ENCODE measurements around the gene DMRTA1. TPM values are rescaled to one million over a fixed set of nuclear protein-coding genes. Genes with fewer than 3 reads are reported as not detected.

The DMRTA1 gene
- total RNA-seq, 6 experiments from 2014 or later, result 2.7 to 9.3 (median 7.7) TPM

- H3K27ac ChIP-seq, result no peak overlapping the region
- TF ChIP-seq POLR2A (IDR thresholded peaks at IDR 0.05) (no peak), CTCF (IDR thresholded peaks at IDR 0.05) (no peak)
- no peak overlapping the region for H3K4me3 ChIP-seq
- intact Hi-C loops (cut with DNase I), result no loop called here
- DNase-seq (no peak), ATAC-seq (peak in 3 of 4 donors; percentile 35 to 55 (median 42))
- 48% methylated on average over 5 of the region's 5 CpGs for WGBS (ENCODE audit: insufficient coverage, low coverage, low lambda C conversion rate, missing lambda C conversion rate)
- no peaks in the 10 kb centered on the region for H3K27me3 ChIP-seq
- no peaks in the 10 kb centered on the region for H3K4me1 ChIP-seq
- H3K36me3 ChIP-seq, result no peaks in the 10 kb centered on the region
- no peaks in the 10 kb centered on the region for H3K9me3 ChIP-seq
Observed at GRCh38 chr9:22415941-22416691, 30.5 kb upstream of the DMRTA1 start.

GRCh38 chr9:22416692-22417060 lies 29.9 kb upstream of the DMRTA1 start:
- no peak for DNase-seq
- no peaks in the 10 kb centered on the region for H3K4me1 ChIP-seq
- ATAC-seq, result peak in 1 of 4 donors; percentile 12
- 20% methylated on average over 1 of the region's 1 CpG for WGBS (ENCODE audit: insufficient coverage, low coverage, low lambda C conversion rate, missing lambda C conversion rate)
- intact Hi-C loops (cut with DNase I), result no loop called here
- TF ChIP-seq CTCF (IDR thresholded peaks at IDR 0.05) (no peak), POLR2A (IDR thresholded peaks at IDR 0.05) (no peak)
- no peaks in the 10 kb centered on the region for H3K36me3 ChIP-seq
- H3K27ac ChIP-seq, result no peak overlapping the region
- no peak overlapping the region for H3K4me3 ChIP-seq
- no peaks in the 10 kb centered on the region for H3K9me3 ChIP-seq
- H3K27me3 ChIP-seq, result no peaks in the 10 kb centered on the region

GRCh38 chr9:22423566-22423965 lies 23.1 kb upstream of the DMRTA1 start:
- peaks cover 0 to 14% (median 0%) of the 10 kb centered on the region in 4 donors for H3K4me1 ChIP-seq
- no peak for TF ChIP-seq CTCF (IDR thresholded peaks at IDR 0.05)
- 57% methylated on average over 1 of the region's 1 CpG for WGBS (ENCODE audit: insufficient coverage, low coverage, low lambda C conversion rate, missing lambda C conversion rate)

GRCh38 chr9:22424616-22425015 lies 22.0 kb upstream of the DMRTA1 start:
- H3K27me3 ChIP-seq, result no peaks in the 10 kb centered on the region
- H3K36me3 ChIP-seq, result no peaks in the 10 kb centered on the region
- no peaks in the 10 kb centered on the region for H3K9me3 ChIP-seq
- TF ChIP-seq POLR2A (IDR thresholded peaks at IDR 0.05), result no peak
- TF ChIP-seq CTCF (IDR thresholded peaks at IDR 0.05), result no peak
- peaks cover 0 to 14% (median 0%) of the 10 kb centered on the region in 4 donors for H3K4me1 ChIP-seq
- no peak for ATAC-seq
- WGBS (ENCODE audit: insufficient coverage, low coverage, low lambda C conversion rate, missing lambda C conversion rate), result 90% methylated on average over 2 of the region's 2 CpGs
- H3K4me3 ChIP-seq, result no peak overlapping the region
- no peak overlapping the region for H3K27ac ChIP-seq
- DNase-seq, result no peak
- intact Hi-C loops (cut with DNase I), result no loop called here

More at GRCh38 chr9:22423566-22423965, 23.1 kb upstream of the DMRTA1 start:
- Histone ChIP-seq H3K9me3 (no peaks in the 10 kb centered on the region), H3K36me3 (no peaks in the 10 kb centered on the region), H3K27ac (no peak overlapping the region), H3K27me3 (no peaks in the 10 kb centered on the region), H3K4me3 (no peak overlapping the region)
- ATAC-seq, result no peak
- intact Hi-C loops (cut with DNase I), result no loop called here
- DNase-seq, result no peak
